SK-N-SH treated with all-trans-retinoic acid at 6 μM for 48 hours (cell line): ENCODE data around the gene RPS6KA4.

Experiments used
- CSRNP3 ChIP-seq: fragments of 250-450 bp; sonication (Bioruptor Pico); IDR thresholded peaks from 2 replicates; pipeline ENCODE4 v1.5.1; 2021; ENCODE audit warnings: mild to moderate bottlenecking, moderate library complexity
- ESRRG ChIP-seq: fragments of 250-450 bp; sonication (Bioruptor Pico); IDR thresholded peaks from 2 replicates; pipeline ENCODE4 v1.6.1; 2021; ENCODE audit warnings: mild to moderate bottlenecking
- OSR1 ChIP-seq: fragments of 250-450 bp; sonication (Bioruptor Pico); IDR thresholded peaks from 2 replicates; pipeline ENCODE4 v1.8.0; 2022; ENCODE audit warnings: moderate library complexity, mild to moderate bottlenecking, inconsistent platforms
- ZC3H10 ChIP-seq: fragments of 250-450 bp; sonication (Bioruptor Pico); IDR thresholded peaks from 2 replicates; pipeline ENCODE4 v1.5.1; 2021; ENCODE audit warnings: mild to moderate bottlenecking, moderate library complexity
- ZNF565 ChIP-seq: fragments of 450-650 bp; formaldehyde crosslinking; conservative IDR thresholded peaks from 2 replicates; pipeline ENCODE4 v1.5.0; 2020; ENCODE audit warnings: low read depth, mild to moderate bottlenecking, moderate library complexity

- TF ChIP-seq CSRNP3 (CRISPR knock-in tag) (no peak), ESRRG (CRISPR knock-in tag) (no peak), ZNF565 (no peak), ZC3H10 (no peak), OSR1 (no peak)
Measured at GRCh38 chr11:64358907-64359711, at the start of gene RPS6KA4.
